ENCODE measurements around the gene GIMAP8. TPM values are rescaled to one million over a fixed set of nuclear protein-coding genes. Genes with fewer than 3 reads are reported as not detected.

The GIMAP8 gene
- total and polyA plus RNA-seq, 2 experiments from 2014 or later = 0.06 TPM; not detected in 1

GRCh38 chr7:150458756-150459155 is 8.3 kb downstream of the GIMAP8 start:
- TF ChIP-seq CTCF (conservative IDR thresholded peaks at IDR 0.05; ENCODE audit: low read depth in 2 of 2) = no peak
- TF ChIP-seq ZNF331 (CRISPR knock-in tag; IDR thresholded peaks at IDR 0.05; ENCODE audit: low read depth) = no peak
- TF ChIP-seq ZNF114 (CRISPR knock-in tag; IDR thresholded peaks at IDR 0.05) = no peak
- TF ChIP-seq ZNF462 (CRISPR knock-in tag; IDR thresholded peaks at IDR 0.05) = no peak
- Mint-ChIP-seq H3K27ac (no peak overlapping the region), H3K27me3 (ENCODE audit: insufficient read depth, low read depth, poor library complexity) (peaks cover under 1% of the 10 kb centered on the region), H3K4me3 (no peak overlapping the region), H3K4me1 (no peaks in the 10 kb centered on the region), H3K9me3 (peaks cover 39% of the 10 kb centered on the region), H3K36me3 (ENCODE audit: low read depth) (peaks cover 7% of the 10 kb centered on the region; the same call in 2 of the 3 replicates)
- Histone ChIP-seq H3K36me3 (ENCODE audit: insufficient read depth) (no peaks in the 10 kb centered on the region), H3K4me2 (no peak overlapping the region), H3K79me2 (replicated peaks; ENCODE audit: insufficient read depth) (no peaks in the 10 kb centered on the region), H3K27ac (ENCODE audit: low read depth) (no peak overlapping the region), H3F3A (replicated peaks; ENCODE audit: low read depth) (no peaks in the 10 kb centered on the region), H3K4me3 (no peak overlapping the region), H3K4me1 (ENCODE audit: insufficient read depth) (no peaks in the 10 kb centered on the region), H3K9me2 (ENCODE audit: insufficient read depth) (no peaks in the 10 kb centered on the region), H2AFZ (no peak overlapping the region), H3K27me3 (ENCODE audit: insufficient read depth) (no peaks in the 10 kb centered on the region), H4K20me1 (replicated peaks; ENCODE audit: insufficient read depth) (no peaks in the 10 kb centered on the region)
- no peak for DNase-seq (ENCODE audit: low spot score)
- ATAC-seq = no peak

GRCh38 chr7:150461520-150461919 is 11.1 kb downstream of the GIMAP8 start:
- no peak overlapping the region for H2AFZ ChIP-seq
- H3K4me1 Mint-ChIP-seq = no peaks in the 10 kb centered on the region
- H3K9me3 Mint-ChIP-seq = peaks cover 28% of the 10 kb centered on the region

More at GRCh38 chr7:150461520-150461919, 11.1 kb downstream of the GIMAP8 start:
- no peaks in the 10 kb centered on the region for H3K36me3 ChIP-seq (ENCODE audit: insufficient read depth)
- no peaks in the 10 kb centered on the region for H3K9me2 ChIP-seq (ENCODE audit: insufficient read depth)
- no peak overlapping the region for H3K27ac Mint-ChIP-seq
- peaks cover 2% of the 10 kb centered on the region for H3K27me3 Mint-ChIP-seq (ENCODE audit: insufficient read depth, low read depth, poor library complexity)
- H3K4me3 Mint-ChIP-seq = no peak overlapping the region
- H3K79me2 ChIP-seq (replicated peaks; ENCODE audit: insufficient read depth) = no peaks in the 10 kb centered on the region
- no peaks in the 10 kb centered on the region for H3K27me3 ChIP-seq (ENCODE audit: insufficient read depth)
- no peak for DNase-seq (ENCODE audit: low spot score)
- H3K4me3 ChIP-seq = no peak overlapping the region
- H3K36me3 Mint-ChIP-seq (ENCODE audit: low read depth) = peaks cover 4% of the 10 kb centered on the region; the same call in 2 of the 3 replicates
- no peaks in the 10 kb centered on the region for H3K4me1 ChIP-seq (ENCODE audit: insufficient read depth)
- H3K4me2 ChIP-seq = no peak overlapping the region
- no peak overlapping the region for H3K27ac ChIP-seq (ENCODE audit: low read depth)
- no peaks in the 10 kb centered on the region for H3F3A ChIP-seq (replicated peaks; ENCODE audit: low read depth)
- H4K20me1 ChIP-seq (replicated peaks; ENCODE audit: insufficient read depth) = no peaks in the 10 kb centered on the region
- TF ChIP-seq STAT1 (IDR thresholded peaks at IDR 0.05; ENCODE audit: unreplicated experiment) (no peak), ZNF331 (CRISPR knock-in tag; IDR thresholded peaks at IDR 0.05; ENCODE audit: low read depth) (no peak), CTCF (conservative IDR thresholded peaks at IDR 0.05; ENCODE audit: low read depth in 2 of 2) (no peak), ETS1 (IDR thresholded peaks at IDR 0.05) (no peak), JUNB (IDR thresholded peaks at IDR 0.05; ENCODE audit: unreplicated experiment) (no peak), CREB1 (CRISPR knock-in tag; IDR thresholded peaks at IDR 0.05; ENCODE audit: low read depth) (no peak), POLR2AphosphoS5 (IDR thresholded peaks at IDR 0.05; ENCODE audit: low read depth) (no peak)
- ATAC-seq = no peak

Data from GM23338 (cell line).